Activated naive CD8-positive, alpha-beta T cell (primary cell): ENCODE data around the gene C11orf58.

Source experiments
- H3K27ac Mint-ChIP-seq: one replicate; pipeline ENCODE4 v1.8.0; 2021; ENCODE audit warnings: mixed read lengths
- H3K27me3 Mint-ChIP-seq: one replicate; pipeline ENCODE4 v1.8.0; 2021; ENCODE audit warnings: mixed read lengths
- H3K36me3 Mint-ChIP-seq: one replicate; pipeline ENCODE4 v1.8.0; 2021; ENCODE audit warnings: mixed read lengths
- H3K4me1 Mint-ChIP-seq: one replicate; pipeline ENCODE4 v1.8.0; 2021; ENCODE audit warnings: low read depth, mixed read lengths
- H3K4me3 Mint-ChIP-seq: one replicate; pipeline ENCODE4 v1.8.0; 2021; ENCODE audit warnings: mild to moderate bottlenecking, mixed read lengths
- H3K9me3 Mint-ChIP-seq: one replicate; pipeline ENCODE4 v1.8.0; 2021; ENCODE audit warnings: low read depth, mixed read lengths

Gene C11orf58

DNA sequence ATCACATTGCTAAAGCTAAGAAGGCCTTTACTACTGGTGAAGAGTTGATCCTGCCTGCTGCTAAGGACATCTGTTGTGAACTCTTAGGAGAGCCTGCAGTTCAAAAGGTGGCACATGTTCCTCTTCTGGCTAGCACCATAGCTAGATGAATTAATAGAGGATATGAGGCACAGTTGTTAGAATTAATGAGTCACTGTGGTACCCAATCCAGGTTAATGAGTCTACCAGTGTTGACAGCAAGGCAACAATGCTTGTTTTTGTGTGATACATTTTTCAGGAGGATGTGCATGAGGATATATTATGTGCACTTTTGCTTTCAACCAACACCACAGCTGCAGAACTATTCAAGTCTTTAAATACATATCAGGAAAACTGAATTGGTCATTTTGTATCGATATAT, 12.0 kb downstream of the C11orf58 start:
- no peak overlapping the region for H3K27ac Mint-ChIP-seq

DNA sequence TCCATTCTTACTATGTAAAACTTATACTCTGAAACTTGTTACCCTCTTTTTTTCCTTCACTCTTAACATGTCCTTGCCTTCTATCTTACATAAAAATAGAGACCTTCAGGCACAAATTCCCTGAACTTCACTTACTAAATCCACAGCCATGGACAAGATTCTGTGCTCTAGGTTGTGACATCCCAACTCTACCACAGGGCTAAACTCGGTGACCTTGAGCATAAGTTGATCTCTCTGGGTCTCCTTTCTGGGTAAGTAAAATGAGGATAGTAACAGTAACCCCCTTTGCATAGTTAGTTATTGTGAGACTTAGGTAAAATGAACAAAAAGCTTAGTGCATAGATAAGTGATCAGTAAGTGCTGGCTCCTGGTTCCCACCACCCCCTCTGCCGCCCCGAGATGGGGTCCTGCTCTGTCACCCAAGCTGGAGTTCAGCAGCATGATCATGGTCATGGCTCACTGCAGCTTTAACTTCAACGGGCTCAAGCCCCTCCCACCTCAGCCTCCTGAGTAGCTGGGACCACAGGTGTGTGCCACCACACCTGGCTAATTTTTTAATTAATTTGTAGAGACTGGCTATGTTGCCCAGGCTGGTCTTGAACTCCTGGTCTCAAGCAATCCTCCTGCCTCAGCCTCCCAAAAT, 20.1 kb downstream of the C11orf58 start:
- Mint-ChIP-seq H3K4me1 (peaks cover 17% of the 10 kb centered on the region), H3K4me3 (no peak overlapping the region), H3K36me3 (peaks cover 9% of the 10 kb centered on the region), H3K27ac (peak overlapping the region; percentile 91), H3K27me3 (no peaks in the 10 kb centered on the region), H3K9me3 (peaks cover 5% of the 10 kb centered on the region)

More for the DNA sequence above, 12.0 kb downstream of the C11orf58 start:
- H3K4me1 Mint-ChIP-seq, result peaks cover 40% of the 10 kb centered on the region
- H3K4me3 Mint-ChIP-seq, result no peak overlapping the region
- peaks cover 13% of the 10 kb centered on the region for H3K36me3 Mint-ChIP-seq
- no peaks in the 10 kb centered on the region for H3K27me3 Mint-ChIP-seq
- H3K9me3 Mint-ChIP-seq, result no peaks in the 10 kb centered on the region

DNA sequence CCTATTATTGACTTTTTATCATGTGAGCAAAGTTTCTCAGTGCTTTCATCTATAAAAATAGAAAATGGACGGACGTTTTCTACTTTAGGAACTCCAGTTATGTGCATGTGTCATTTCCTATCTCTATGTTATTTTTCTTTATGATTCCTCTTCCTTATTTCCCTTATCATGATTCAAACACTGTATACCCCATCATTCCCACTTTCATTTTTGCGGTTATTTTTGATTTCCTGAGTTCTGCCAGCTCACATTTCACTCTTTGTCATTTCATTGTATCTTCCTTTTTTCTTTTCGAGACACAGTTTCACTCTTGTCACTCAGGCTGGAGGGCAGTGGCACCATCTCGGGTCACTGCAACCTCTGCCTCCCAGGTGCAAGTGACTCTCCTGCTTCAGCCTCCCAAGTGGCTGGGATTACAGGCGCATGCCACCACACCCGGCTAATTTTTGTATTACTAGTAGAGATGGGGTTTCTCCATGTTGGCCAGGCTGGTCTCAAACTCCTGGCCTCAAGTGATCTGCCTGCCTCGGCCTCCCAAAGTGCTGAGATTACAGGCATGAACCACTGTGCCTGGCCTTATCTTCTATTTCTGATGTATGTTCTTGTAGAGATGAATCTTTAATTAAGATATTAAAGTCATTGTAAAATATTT, 21.5 kb downstream of the C11orf58 start:
- H3K27ac Mint-ChIP-seq, result peak overlapping the region; percentile 91
- no peaks in the 10 kb centered on the region for H3K27me3 Mint-ChIP-seq
- H3K36me3 Mint-ChIP-seq, result peaks cover 6% of the 10 kb centered on the region
- peaks cover 5% of the 10 kb centered on the region for H3K9me3 Mint-ChIP-seq
- H3K4me3 Mint-ChIP-seq, result no peak overlapping the region
- peaks cover 17% of the 10 kb centered on the region for H3K4me1 Mint-ChIP-seq

DNA sequence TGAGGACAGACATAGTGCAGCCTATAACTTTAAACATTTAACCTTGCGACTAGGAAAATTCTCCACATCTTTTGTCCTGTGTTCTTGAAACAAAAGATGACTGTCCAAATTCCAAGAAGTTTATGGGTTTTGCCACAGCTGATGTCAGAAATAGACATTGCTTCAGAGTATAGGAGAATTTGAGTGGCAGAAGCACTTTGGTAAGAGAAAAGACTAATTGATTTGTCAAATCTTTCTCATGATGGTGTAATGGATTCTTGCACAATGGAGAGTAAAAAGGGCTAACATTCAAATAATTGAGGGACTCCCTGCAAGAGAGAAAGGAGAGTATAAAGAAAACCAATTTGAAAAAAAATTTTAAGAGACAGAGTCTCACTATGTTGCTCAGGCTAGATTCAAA, 25.3 kb downstream of the C11orf58 start:
- H3K9me3 Mint-ChIP-seq, result peaks cover 5% of the 10 kb centered on the region
- H3K4me3 Mint-ChIP-seq, result no peak overlapping the region
- H3K27me3 Mint-ChIP-seq, result no peaks in the 10 kb centered on the region
- H3K36me3 Mint-ChIP-seq, result peaks cover 6% of the 10 kb centered on the region
- peaks cover 17% of the 10 kb centered on the region for H3K4me1 Mint-ChIP-seq
- H3K27ac Mint-ChIP-seq, result no peak overlapping the region

DNA sequence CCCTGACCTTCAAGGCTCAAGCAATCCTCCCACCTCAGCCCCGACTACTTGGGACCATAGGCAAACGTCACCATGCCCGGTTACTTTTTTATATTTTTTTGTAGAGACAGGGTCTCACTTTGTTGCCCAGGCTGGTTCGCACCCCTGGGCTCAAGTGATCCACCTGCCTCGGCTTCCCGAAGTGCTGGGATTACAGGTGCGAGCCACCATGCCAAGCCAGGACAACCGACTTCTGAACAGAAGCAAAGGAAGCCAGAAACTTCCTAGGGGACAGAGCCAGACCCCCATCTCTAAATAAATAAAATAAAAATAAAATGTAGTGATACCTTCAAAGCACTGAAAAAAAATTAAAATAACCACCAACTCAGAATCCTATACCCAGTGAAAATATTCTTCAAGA, 26.4 kb downstream of the C11orf58 start:
- H3K27ac Mint-ChIP-seq, result no peak overlapping the region
- H3K27me3 Mint-ChIP-seq, result no peaks in the 10 kb centered on the region
- no peak overlapping the region for H3K4me3 Mint-ChIP-seq
- H3K4me1 Mint-ChIP-seq, result peaks cover 8% of the 10 kb centered on the region
- no peaks in the 10 kb centered on the region for H3K36me3 Mint-ChIP-seq
- H3K9me3 Mint-ChIP-seq, result no peaks in the 10 kb centered on the region

DNA sequence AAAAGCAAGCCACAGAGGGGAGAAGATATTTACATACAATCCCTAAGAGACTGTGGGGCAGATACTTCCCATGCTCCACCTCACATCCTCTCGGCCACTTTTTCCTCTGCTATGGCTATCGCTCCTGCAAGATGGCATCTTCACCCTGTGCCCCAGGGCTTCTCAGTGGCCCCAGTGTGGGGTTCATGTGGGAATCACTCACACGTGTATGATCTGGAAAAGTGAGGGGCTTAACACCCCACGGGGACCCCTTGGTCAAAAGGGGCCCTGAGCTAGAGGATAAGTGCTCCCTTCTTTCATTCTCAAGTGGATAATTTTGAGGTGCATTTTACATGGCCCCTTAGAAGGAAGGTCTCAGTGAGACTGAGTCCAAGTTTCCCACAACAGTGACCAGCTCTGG, 28.7 kb downstream of the C11orf58 start:
- Mint-ChIP-seq H3K4me1 (no peaks in the 10 kb centered on the region), H3K27ac (no peak overlapping the region), H3K36me3 (no peaks in the 10 kb centered on the region), H3K4me3 (no peak overlapping the region), H3K9me3 (no peaks in the 10 kb centered on the region), H3K27me3 (no peaks in the 10 kb centered on the region)

DNA sequence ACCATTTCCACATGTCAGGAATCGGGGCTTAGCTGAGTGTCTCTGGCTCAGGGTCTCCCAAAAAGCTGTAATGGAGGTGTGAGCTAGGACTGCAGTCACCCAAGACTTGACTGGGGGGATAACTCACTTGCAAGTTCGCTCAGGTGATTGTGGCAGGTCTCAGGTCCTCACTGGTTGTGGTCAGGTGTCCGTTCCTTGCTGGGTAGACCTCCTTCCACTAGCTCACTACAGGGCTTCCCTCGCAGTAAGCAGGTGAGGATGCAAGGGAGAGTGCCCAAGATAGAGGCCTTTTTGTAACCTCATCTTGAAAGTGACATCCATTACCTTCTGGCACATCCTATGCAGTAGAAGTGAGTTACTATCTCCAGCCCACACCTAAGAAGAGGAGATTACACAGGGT, 29.5 kb downstream of the C11orf58 start:
- Mint-ChIP-seq H3K27me3 (no peaks in the 10 kb centered on the region), H3K9me3 (no peaks in the 10 kb centered on the region), H3K36me3 (no peaks in the 10 kb centered on the region), H3K4me3 (no peak overlapping the region), H3K27ac (no peak overlapping the region), H3K4me1 (no peaks in the 10 kb centered on the region)

DNA sequence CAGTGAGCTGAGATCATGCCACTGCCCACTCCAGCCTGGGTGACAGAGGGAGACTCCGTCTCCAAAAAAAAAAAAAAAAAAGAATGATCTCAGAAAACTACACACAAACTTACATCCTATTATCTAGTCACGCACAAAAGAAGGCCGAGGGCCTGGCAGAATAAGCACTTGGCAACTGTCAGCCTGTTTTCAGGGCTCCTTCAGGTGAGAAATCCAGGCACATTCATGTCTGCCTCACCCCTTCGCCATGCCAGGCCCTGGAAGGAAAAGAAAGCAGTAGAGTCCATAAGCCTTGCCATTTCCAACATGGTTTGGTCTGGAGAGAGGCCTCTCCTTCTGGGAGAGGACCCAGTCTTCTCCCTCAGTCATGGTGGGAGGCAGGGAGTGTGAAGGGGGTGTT, 30.9 kb downstream of the C11orf58 start:
- H3K9me3 Mint-ChIP-seq, result no peaks in the 10 kb centered on the region
- no peaks in the 10 kb centered on the region for H3K4me1 Mint-ChIP-seq
- H3K27ac Mint-ChIP-seq, result no peak overlapping the region
- H3K4me3 Mint-ChIP-seq, result no peak overlapping the region
- H3K27me3 Mint-ChIP-seq, result no peaks in the 10 kb centered on the region
- H3K36me3 Mint-ChIP-seq, result no peaks in the 10 kb centered on the region

DNA sequence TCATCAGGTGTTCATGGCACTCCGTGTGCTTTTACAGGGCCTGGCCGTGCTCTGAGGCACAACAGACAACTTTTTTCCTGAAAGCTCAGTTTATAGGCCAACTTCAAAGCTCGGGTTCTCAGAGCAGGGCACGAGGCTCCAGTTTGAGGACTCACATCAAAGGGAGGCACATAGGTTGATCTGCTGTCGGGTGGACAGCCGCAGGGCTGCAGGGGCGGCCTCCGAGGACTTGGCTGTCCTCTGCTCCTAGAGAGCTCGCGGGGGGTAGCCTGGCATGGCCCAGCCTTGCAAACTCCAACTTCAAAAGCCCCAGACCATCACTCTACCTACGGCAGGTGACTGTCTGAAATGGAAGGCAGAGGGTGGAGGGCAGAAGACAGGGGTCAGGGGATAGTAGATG, 31.6 kb downstream of the C11orf58 start:
- H3K9me3 Mint-ChIP-seq, result no peaks in the 10 kb centered on the region
- H3K4me1 Mint-ChIP-seq, result no peaks in the 10 kb centered on the region
- no peaks in the 10 kb centered on the region for H3K27me3 Mint-ChIP-seq
- H3K4me3 Mint-ChIP-seq, result no peak overlapping the region
- no peaks in the 10 kb centered on the region for H3K36me3 Mint-ChIP-seq
- H3K27ac Mint-ChIP-seq, result no peak overlapping the region

DNA sequence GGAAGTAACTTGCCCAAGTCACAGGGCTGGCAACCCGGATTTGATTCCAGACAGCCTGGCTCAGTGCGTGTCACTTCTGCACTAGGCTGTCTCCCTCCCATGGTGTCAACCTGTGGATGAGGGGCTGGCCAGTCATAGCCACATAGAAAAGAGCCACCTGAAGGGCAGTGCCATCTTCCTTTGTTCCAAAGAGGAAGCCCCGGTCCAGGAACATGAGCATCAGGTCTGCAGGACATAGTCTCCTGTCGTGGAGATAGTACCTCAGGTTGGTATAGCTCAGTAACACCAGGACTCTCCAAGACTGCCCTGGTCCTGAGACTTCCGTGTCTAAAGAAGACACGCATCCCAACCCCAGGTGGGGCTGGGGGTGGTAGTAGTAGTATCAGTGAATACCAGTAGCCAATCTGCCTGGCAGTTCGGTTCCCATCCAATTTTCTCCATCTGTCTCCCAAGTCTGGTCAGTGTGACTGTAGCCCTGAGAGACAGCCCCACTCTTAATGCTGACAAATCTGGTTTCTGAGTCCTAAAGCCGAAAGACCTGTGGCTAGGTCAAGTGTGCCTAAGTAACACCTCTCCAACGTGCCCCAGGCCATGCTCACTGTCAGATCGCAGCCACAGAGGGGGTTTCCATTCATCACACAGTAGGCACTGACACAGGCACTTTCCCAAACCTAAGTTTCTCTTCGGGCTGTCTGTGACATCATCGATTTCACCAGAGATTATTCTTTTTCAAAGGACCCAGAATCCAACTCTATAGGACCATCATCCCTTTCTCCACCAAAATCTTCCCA, 33.1 kb downstream of the C11orf58 start:
- Mint-ChIP-seq H3K4me1 (no peaks in the 10 kb centered on the region), H3K27ac (no peak overlapping the region), H3K4me3 (no peak overlapping the region), H3K9me3 (no peaks in the 10 kb centered on the region), H3K36me3 (no peaks in the 10 kb centered on the region), H3K27me3 (no peaks in the 10 kb centered on the region)

DNA sequence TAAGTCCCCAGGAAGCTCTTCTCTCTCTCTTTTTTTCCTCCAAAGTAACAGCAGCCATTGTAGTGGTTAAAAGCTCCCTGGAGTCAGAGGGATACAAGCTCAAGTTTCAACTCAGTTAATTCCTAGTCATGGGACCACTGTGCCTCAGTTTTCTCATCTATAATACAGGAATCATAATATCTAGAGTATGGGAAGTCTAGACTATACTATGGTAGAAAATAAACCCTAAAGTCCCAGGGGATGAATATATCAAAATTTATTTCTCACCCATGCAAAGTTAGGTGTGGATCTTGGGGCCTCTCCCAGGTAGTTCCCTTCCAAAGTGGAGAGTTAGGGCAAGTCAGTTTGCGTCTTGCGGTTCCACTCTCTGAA, 33.7 kb downstream of the C11orf58 start:
- Mint-ChIP-seq H3K27me3 (no peaks in the 10 kb centered on the region), H3K36me3 (no peaks in the 10 kb centered on the region), H3K4me3 (no peak overlapping the region)

DNA sequence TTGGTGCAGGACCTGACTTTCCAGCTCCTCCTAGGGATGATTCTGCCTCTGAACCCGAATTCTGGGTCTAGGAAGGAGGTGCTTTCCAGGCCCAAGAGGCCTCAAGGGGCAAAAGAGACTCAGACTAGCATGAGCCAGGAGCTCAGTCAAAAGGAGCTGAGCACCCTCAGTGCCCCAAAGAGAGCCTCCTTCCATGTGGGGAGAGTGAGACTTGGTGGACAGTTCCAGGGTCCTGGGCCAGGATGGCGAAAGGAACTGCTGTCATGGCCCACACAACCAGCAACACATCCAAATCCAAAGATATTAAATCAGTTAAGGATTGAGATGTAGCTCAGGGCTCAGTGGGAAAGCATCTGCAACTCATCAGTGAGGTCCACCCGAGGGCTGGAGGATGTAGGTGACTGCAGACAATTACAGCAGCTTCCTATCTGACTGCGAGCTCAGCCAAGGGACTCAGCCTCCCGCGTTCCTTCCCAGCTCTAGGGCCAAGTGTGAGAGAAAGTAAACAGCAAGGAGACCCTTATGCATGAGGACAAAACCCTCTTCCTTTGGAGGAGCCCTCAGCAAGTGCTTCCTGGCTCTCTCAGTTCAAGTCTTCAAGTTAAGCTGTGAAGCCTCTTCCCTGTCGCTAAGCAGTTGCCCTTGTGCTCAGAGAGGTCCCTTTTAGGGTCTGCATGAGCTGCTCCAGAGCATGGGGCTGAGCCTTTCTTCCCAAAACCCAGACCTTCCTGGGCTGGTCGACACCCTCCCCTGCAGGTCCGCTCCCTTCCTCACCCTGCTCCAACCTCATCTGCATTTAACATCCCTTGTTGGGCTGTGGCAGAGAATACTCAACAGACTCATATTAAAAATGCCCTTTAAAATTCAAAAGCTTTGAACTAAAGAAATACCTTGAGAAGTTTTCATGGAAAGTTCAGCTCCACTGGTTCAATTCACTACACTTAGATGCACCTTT, 35.8 kb downstream of the C11orf58 start:
- Mint-ChIP-seq H3K4me1 (no peaks in the 10 kb centered on the region), H3K36me3 (no peaks in the 10 kb centered on the region), H3K27ac (no peak overlapping the region), H3K9me3 (no peaks in the 10 kb centered on the region), H3K4me3 (no peak overlapping the region), H3K27me3 (no peaks in the 10 kb centered on the region)

More for the DNA sequence above, 33.7 kb downstream of the C11orf58 start:
- H3K27ac Mint-ChIP-seq, result no peak overlapping the region
- H3K4me1 Mint-ChIP-seq, result no peaks in the 10 kb centered on the region
- no peaks in the 10 kb centered on the region for H3K9me3 Mint-ChIP-seq

DNA sequence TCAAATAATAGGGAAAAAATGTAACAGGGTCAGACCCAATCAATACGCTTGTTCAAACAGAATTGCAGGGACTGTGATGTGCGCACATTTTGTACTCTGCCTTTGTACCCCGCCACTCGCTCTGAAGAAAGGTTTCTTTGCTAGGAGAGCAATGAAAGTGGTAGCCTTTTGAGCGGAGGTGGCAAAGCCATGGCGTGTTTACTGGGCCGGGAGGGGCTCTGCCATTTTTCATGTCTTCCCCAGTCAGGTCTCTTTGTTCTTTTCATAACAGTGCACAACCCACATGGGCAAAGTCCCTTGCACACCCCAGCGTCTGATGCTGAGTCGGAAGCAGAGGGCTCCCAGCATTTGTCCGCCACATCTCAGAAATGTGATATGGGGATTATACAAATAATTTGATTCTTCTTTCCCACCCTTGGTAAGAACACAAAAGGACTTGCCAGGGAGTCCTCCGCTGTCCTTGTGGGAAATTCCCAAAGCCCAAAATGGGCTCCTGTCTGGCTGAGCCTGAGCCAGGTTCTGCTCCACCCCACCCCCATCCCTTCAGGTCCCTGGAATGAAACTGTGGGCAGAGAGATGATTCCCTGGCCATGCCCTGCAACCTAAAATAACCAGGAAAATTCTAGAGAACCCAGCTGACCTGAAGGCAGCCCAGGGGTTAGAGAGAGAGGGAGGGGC, 36.6 kb downstream of the C11orf58 start:
- Mint-ChIP-seq H3K4me1 (no peaks in the 10 kb centered on the region), H3K36me3 (no peaks in the 10 kb centered on the region), H3K27ac (no peak overlapping the region)

DNA sequence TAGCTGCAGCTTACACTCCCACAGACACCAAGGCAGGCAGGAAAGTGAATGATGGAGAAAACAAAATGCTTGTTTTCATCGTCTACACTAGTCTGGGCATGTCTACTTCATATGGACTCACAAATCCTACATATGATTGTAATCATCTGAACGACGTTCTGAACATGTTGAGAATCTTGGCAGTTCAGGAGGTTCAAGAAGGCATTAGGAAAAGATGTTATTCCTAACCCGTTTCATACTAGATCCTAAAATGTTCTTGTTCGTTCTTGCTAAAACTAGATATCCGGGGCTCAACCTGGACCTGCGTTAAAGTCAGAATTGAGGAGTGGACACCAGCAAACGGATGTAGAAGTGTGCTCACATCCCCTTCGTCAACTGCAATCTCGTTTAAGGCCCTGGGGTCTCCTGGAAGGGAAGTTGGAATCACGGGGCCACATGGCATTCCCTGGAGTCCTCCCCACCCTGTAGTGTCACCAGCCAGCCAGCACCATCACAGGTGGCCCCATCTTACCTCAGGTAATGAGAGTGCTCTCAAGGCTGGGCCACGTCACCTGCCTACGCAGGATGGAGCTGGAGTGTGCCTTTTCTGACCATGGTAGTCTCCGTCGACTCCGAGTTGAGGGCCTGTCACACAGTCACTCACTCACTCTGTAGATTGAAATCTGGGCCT, 37.3 kb downstream of the C11orf58 start:
- no peaks in the 10 kb centered on the region for H3K9me3 Mint-ChIP-seq
- no peak overlapping the region for H3K4me3 Mint-ChIP-seq
- H3K36me3 Mint-ChIP-seq, result no peaks in the 10 kb centered on the region
- H3K27me3 Mint-ChIP-seq, result no peaks in the 10 kb centered on the region
- no peak overlapping the region for H3K27ac Mint-ChIP-seq
- H3K4me1 Mint-ChIP-seq, result no peaks in the 10 kb centered on the region

More for the DNA sequence above, 36.6 kb downstream of the C11orf58 start:
- no peak overlapping the region for H3K4me3 Mint-ChIP-seq
- H3K27me3 Mint-ChIP-seq, result no peaks in the 10 kb centered on the region
- H3K9me3 Mint-ChIP-seq, result no peaks in the 10 kb centered on the region
